ENCODE data around the gene UBR1.

The UBR1 gene

DNA sequence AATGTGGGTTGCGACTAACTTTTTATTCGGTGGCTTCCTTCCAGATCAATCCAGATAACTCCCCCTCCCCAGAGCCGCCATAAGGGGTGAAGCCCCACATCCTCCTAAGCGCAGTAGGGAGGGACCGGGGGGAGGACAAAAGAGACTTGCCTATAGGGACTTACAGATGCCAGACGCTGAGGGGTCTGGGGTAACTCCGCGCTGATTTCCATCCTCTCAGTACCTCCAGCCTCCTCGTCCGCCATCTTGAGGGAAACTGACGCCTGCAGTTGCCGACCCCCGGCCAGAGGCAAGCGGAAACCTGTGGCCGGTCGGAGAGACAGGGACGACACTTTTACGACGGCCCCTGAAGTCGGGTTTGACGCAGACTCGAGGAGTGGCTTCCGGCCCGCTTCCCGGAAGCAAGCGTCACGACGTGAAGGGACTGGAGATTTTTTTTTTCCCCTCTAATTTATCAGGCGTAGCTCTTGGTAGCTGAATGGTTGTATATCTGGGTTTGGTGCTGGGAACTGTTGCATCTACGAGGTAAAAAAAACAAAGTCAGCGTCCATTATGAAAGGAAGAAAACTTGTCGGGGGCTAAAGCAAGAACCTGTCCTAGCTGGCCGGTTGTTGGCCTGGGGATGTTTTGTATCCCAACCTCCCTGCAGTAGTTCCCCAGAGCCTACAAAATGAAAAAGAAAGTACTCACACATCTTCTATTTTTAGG lies at the start of gene UBR1:
TSS of gene UBR1 (minus strand) at position 261 of the 708 bp plus-strand sequence. CDS start at position 245, 16 bp downstream.
- TF ChIP-seq EP300 (IDR thresholded peaks at IDR 0.05; ENCODE audit: borderline replicate concordance) (no peak), CREB1 (IDR thresholded peaks at IDR 0.05; ENCODE audit: low read depth) (peak; percentile 75), EGR1 (IDR thresholded peaks at IDR 0.05) (no peak), ZBTB7A (IDR thresholded peaks at IDR 0.05; ENCODE audit: low read depth) (peak; percentile 94), CEBPB (IDR thresholded peaks at IDR 0.05) (no peak), FOXM1 (IDR thresholded peaks at IDR 0.05; ENCODE audit: borderline replicate concordance, low read depth) (no peak), TEAD4 (IDR thresholded peaks at IDR 0.05) (no peak), YY1 (IDR thresholded peaks at IDR 0.05; ENCODE audit: low read depth) (peak; percentile 90), NFIC (IDR thresholded peaks at IDR 0.05) (no peak), TCF12 (IDR thresholded peaks at IDR 0.05; ENCODE audit: low read depth) (peak; percentile 53; the same call in 1 of the 2 replicates), RAD21 (IDR thresholded peaks at IDR 0.05; ENCODE audit: low read depth) (no peak), TAF1 (IDR thresholded peaks at IDR 0.05; ENCODE audit: low read depth) (peak; percentile 86)
- TF ChIP-seq, protein P1, sequence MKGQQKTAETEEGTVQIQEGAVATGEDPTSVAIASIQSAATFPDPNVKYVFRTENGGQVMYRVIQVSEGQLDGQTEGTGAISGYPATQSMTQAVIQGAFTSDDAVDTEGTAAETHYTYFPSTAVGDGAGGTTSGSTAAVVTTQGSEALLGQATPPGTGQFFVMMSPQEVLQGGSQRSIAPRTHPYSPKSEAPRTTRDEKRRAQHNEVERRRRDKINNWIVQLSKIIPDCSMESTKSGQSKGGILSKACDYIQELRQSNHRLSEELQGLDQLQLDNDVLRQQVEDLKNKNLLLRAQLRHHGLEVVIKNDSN (IDR thresholded peaks at IDR 0.05) = no peak
- TF ChIP-seq, protein P2, sequence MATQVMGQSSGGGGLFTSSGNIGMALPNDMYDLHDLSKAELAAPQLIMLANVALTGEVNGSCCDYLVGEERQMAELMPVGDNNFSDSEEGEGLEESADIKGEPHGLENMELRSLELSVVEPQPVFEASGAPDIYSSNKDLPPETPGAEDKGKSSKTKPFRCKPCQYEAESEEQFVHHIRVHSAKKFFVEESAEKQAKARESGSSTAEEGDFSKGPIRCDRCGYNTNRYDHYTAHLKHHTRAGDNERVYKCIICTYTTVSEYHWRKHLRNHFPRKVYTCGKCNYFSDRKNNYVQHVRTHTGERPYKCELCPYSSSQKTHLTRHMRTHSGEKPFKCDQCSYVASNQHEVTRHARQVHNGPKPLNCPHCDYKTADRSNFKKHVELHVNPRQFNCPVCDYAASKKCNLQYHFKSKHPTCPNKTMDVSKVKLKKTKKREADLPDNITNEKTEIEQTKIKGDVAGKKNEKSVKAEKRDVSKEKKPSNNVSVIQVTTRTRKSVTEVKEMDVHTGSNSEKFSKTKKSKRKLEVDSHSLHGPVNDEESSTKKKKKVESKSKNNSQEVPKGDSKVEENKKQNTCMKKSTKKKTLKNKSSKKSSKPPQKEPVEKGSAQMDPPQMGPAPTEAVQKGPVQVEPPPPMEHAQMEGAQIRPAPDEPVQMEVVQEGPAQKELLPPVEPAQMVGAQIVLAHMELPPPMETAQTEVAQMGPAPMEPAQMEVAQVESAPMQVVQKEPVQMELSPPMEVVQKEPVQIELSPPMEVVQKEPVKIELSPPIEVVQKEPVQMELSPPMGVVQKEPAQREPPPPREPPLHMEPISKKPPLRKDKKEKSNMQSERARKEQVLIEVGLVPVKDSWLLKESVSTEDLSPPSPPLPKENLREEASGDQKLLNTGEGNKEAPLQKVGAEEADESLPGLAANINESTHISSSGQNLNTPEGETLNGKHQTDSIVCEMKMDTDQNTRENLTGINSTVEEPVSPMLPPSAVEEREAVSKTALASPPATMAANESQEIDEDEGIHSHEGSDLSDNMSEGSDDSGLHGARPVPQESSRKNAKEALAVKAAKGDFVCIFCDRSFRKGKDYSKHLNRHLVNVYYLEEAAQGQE (IDR thresholded peaks at IDR 0.05; ENCODE audit: low read depth) = no peak
- TF ChIP-seq, protein P3, sequence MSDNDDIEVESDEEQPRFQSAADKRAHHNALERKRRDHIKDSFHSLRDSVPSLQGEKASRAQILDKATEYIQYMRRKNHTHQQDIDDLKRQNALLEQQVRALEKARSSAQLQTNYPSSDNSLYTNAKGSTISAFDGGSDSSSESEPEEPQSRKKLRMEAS (IDR thresholded peaks at IDR 0.05) = peak; percentile 43; the same call in 1 of the 2 replicates

DNA sequence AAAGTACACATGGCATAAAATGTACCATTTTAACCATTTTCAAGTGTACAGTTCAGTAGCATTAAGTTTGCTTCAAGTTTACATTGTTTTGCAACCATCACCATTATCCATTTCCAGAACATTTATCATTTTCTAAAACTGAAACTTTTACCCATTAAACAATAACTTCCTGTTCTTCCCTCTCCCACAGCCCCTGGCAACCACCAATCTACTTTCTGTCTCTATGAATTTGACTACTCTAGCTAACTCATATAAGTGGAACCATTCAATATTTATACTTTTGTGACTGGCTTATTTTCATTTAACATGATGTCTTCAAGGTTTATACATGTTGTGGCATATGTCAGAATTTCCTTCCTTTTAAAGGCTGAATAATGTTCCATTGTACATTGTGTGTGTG lies 47.4 kb upstream of the UBR1 start:
- TF ChIP-seq CEBPB (IDR thresholded peaks at IDR 0.05) = no peak
- TF ChIP-seq, protein P2 (IDR thresholded peaks at IDR 0.05; ENCODE audit: low read depth) = no peak
- no peak for TF ChIP-seq TEAD4 (IDR thresholded peaks at IDR 0.05)
- no peak for TF ChIP-seq ZBTB7A (IDR thresholded peaks at IDR 0.05; ENCODE audit: low read depth)
- TF ChIP-seq YY1 (IDR thresholded peaks at IDR 0.05; ENCODE audit: low read depth) = no peak
- TF ChIP-seq, protein P1 (IDR thresholded peaks at IDR 0.05) = no peak
- TF ChIP-seq TCF12 (IDR thresholded peaks at IDR 0.05; ENCODE audit: low read depth) = no peak
- TF ChIP-seq, protein P3 (IDR thresholded peaks at IDR 0.05) = no peak
- TF ChIP-seq EP300 (IDR thresholded peaks at IDR 0.05; ENCODE audit: borderline replicate concordance) = no peak
- no peak for TF ChIP-seq RAD21 (IDR thresholded peaks at IDR 0.05; ENCODE audit: low read depth)
- no peak for TF ChIP-seq FOXM1 (IDR thresholded peaks at IDR 0.05; ENCODE audit: borderline replicate concordance, low read depth)
- no peak for TF ChIP-seq CREB1 (IDR thresholded peaks at IDR 0.05; ENCODE audit: low read depth)
- TF ChIP-seq EGR1 (IDR thresholded peaks at IDR 0.05) = no peak
- no peak for TF ChIP-seq TAF1 (IDR thresholded peaks at IDR 0.05; ENCODE audit: low read depth)
- no peak for TF ChIP-seq NFIC (IDR thresholded peaks at IDR 0.05)

DNA sequence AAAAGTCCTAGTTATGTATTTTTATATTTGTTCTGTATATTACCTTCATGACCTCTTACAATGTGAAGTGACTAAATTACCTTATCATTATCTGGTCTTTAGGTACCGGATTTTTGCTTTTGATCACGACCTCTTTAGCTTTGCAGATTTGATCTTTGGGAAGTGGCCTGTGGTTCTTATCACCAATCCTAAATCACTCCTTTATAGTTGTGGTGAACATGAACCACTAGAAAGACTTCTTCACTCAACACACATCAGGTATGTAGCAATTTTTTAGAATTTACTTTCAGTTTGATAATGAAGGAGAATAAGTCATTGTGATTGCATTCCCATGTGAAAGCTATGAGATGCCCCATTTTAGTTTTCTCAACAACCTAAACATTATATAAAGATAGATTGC lies 45.9 kb upstream of the UBR1 start:
- TF ChIP-seq CREB1 (IDR thresholded peaks at IDR 0.05; ENCODE audit: low read depth) = no peak
- no peak for TF ChIP-seq FOXM1 (IDR thresholded peaks at IDR 0.05; ENCODE audit: borderline replicate concordance, low read depth)
- TF ChIP-seq, protein P3 (IDR thresholded peaks at IDR 0.05) = no peak
- TF ChIP-seq TEAD4 (IDR thresholded peaks at IDR 0.05) = no peak
- no peak for TF ChIP-seq ZBTB7A (IDR thresholded peaks at IDR 0.05; ENCODE audit: low read depth)
- no peak for TF ChIP-seq EGR1 (IDR thresholded peaks at IDR 0.05)
- TF ChIP-seq, protein P2 (IDR thresholded peaks at IDR 0.05; ENCODE audit: low read depth) = no peak
- no peak for TF ChIP-seq CEBPB (IDR thresholded peaks at IDR 0.05)
- TF ChIP-seq TCF12 (IDR thresholded peaks at IDR 0.05; ENCODE audit: low read depth) = no peak
- no peak for TF ChIP-seq RAD21 (IDR thresholded peaks at IDR 0.05; ENCODE audit: low read depth)
- no peak for TF ChIP-seq TAF1 (IDR thresholded peaks at IDR 0.05; ENCODE audit: low read depth)
- TF ChIP-seq YY1 (IDR thresholded peaks at IDR 0.05; ENCODE audit: low read depth) = no peak
- no peak for TF ChIP-seq NFIC (IDR thresholded peaks at IDR 0.05)
- TF ChIP-seq EP300 (IDR thresholded peaks at IDR 0.05; ENCODE audit: borderline replicate concordance) = no peak
- TF ChIP-seq, protein P1 (IDR thresholded peaks at IDR 0.05) = no peak

All from Ishikawa (cell line).